AG09309 (cell line): Measurements from ENCODE around the gene STK11IP.

Experiments used
- DNase-seq: peaks from one replicate; pipeline ENCODE4 v3.0.0-alpha.2; 2010; ENCODE audit warnings: low read depth
- H3K4me3 ChIP-seq: 2 replicates; pipeline ENCODE4 v1.5.1; 2011; ENCODE audit warnings: mild to moderate bottlenecking, low read depth, low read length, moderate library complexity; ENCODE audit not compliant: control insufficient read depth
- CTCF ChIP-seq: IDR thresholded peaks from 2 replicates; pipeline ENCODE4 v1.5.1; 2011; ENCODE audit warnings: mild to moderate bottlenecking, low read depth, low read length, inconsistent platforms; ENCODE audit not compliant: insufficient read depth, control insufficient read depth; ENCODE audit errors: missing control alignments

The STK11IP gene

GRCh38 chr2:219622472-219622871 lies 24.8 kb downstream of the STK11IP start:
- no peak for TF ChIP-seq CTCF
- DNase-seq, result no peak
- H3K4me3 ChIP-seq, result no peak overlapping the region

- no peak for TF ChIP-seq CTCF
Measured at GRCh38 chr2:219624565-219624964, 26.9 kb downstream of the STK11IP start.

DNA sequence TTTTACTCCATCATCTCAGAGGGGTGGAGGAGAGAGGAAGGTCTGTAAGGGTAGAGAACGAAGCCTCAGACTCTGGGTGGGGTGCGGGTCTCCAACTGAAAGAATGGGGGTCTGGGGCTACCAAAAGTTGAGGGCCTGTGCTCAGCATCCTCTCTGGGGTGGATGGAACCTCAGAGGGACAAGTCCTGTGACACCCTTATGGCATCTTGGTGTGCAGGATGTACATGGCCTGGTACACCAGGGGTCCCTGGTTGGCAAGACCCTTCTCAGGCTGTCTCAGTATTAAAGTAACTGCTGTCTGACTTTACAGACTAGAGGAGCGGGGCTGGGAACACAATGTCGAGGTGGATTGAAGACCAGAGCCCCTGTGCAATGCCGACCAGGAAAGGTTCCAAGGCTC lies 27.5 kb downstream of the STK11IP start:
- no peak overlapping the region for H3K4me3 ChIP-seq
- no peak for TF ChIP-seq CTCF
- no peak for DNase-seq

More at GRCh38 chr2:219624565-219624964, 26.9 kb downstream of the STK11IP start:
- H3K4me3 ChIP-seq, result no peak overlapping the region
- no peak for DNase-seq

DNA sequence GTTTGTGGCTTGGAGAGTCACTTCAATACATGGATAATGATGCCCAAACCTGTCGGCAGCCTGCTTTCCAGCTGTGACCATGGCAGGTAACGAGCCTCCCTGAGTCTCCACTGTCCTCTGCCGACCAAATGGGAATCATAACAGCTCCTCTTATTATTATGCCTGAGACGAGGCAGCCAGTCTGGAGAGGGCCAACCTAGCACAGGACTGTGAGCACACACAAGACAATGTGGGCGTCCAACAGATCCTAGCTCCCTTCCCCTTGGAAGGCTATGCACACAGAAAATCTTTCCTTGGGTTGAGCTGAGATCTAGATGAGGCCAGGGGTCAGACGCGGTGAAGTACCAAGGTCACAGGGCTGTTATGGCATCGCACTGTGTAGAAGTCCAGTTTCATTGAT lies 28.9 kb downstream of the STK11IP start:
- TF ChIP-seq CTCF, result no peak
- no peak for DNase-seq
- no peak overlapping the region for H3K4me3 ChIP-seq

DNA sequence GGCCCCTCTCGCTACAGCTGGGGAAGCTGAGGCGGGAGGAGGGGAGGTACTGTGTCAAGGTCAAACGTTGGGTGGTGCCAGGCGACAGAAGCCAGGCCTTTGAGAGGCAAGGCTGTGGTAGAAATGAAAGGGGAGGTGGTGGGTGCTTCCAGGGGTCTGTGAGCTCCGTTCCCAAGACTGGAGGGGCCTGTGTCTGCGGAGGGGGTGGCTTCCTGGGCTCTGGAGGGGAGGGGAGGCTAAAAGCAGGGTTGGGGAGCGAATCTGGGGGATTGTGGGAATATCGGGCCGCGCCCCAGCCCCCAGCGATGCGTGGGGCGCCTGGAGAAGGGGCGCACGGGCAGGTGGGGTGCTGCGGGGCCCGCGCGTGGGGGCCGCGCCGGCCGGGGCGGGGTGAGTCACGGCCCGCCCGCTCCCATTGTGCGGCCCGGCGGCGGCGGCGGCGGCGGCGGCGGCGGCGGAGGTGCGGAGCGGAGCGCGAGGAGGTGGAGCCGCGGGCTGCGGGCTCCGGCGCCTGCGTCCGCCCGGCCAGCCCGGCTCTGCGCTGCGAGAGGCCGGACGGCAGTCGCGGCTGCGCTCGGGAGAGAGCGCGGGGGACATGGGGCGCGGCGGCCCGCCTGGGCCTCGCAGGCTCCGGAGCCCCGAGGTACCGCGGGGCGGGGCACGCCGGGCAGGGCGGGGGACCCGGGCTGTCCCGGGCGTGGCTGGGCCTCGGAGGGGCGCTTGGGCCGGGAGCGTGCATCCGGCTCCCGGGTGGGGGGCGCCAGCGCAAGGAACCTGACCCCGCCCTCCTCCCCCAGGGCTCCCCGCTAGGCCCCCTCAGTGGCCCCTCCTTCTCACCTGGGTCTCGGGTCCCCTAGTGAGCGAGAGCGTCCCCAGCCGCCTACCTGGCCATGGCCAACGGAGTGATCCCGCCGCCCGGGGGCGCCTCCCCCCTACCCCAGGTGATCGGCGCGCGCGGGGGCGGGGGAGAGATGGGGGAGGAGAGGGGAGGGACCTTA lies 29.7 kb downstream of the STK11IP start, which contains the start of gene SLC4A3:
TSS of gene SLC4A3 (plus strand) at position 528 of the 998 bp plus-strand sequence. CDS start at position 891, 363 bp downstream.
- no peak for TF ChIP-seq CTCF
- no peak for DNase-seq
- H3K4me3 ChIP-seq, result peak within 1 kb of the TSS; percentile 52

GRCh38 chr2:219628235-219628985 lies 30.8 kb downstream of the STK11IP start:
- peak overlapping the region; percentile 52 for H3K4me3 ChIP-seq
- DNase-seq, result no peak
- no peak for TF ChIP-seq CTCF
